ENCODE measurements around the gene GYS2. TPM values are rescaled to one million over a fixed set of nuclear protein-coding genes. Genes with fewer than 3 reads are reported as not detected.
"Not testable (repeated sequence)": the region's sequence is repeated elsewhere in the genome, so short reads cannot be mapped to it uniquely, and the experiment has no call there.

The GYS2 gene
- total RNA-seq, 2 donors from 2014 or later, result not detected

- no peak overlapping the region for H3K27ac ChIP-seq
- H3K9me3 ChIP-seq, result no peaks in the 10 kb centered on the region
- DNase-seq (ENCODE audit: low spot score), result no peak
- peaks cover 0 to 4% of the 10 kb centered on the region in 2 donors for H3K36me3 ChIP-seq
- TF ChIP-seq POLR2A (IDR thresholded peaks at IDR 0.05), result no peak
- TF ChIP-seq CTCF (IDR thresholded peaks at IDR 0.05), result no peak
- TF ChIP-seq POLR2AphosphoS5 (IDR thresholded peaks at IDR 0.05), result no peak
- H3K27me3 ChIP-seq (replicated peaks; ENCODE audit: insufficient read depth), result no peaks in the 10 kb centered on the region
- no peaks in the 10 kb centered on the region for H3K4me1 ChIP-seq (replicated peaks)
- H3K4me3 ChIP-seq, result no peak overlapping the region
- intact Hi-C loops (cut with DNase I), result no loop called here
These were observed 42.5 kb upstream of the GYS2 start for GRCh38 chr12:21647179-21647578.

DNA sequence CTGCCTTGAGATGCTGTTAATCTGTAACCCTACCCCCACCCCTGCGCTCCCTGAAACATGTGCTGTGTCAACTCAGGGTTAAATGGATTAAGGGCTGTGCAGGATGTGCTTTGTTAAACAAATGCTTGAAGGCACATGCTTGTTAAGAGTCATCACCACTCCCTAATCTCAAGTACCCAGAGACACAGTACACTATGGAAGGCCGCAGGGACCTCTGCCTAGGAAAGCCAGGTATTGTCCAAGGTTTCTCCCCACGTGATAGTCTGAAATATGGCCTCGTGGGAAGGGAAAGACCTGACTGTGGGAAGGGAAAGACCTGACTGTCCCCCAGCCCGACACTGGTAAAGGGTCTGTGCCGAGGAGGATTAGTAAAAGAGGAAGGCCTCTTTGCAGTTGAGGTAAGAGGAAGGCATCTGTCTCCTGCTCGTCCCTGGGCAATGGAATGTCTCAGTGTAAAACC is 40.4 kb upstream of the GYS2 start:
- H3K27ac ChIP-seq; intact Hi-C loops (cut with DNase I); H3K4me1 ChIP-seq (replicated peaks); H3K36me3 ChIP-seq; DNase-seq (ENCODE audit: low spot score); H3K4me3 ChIP-seq; H3K9me3 ChIP-seq; H3K27me3 ChIP-seq (replicated peaks; ENCODE audit: insufficient read depth): not testable (repeated sequence)
- WGBS, result 44% methylated on average over 7 of the region's 7 CpGs

GRCh38 chr12:21644516-21644915 is 39.9 kb upstream of the GYS2 start:
- TF ChIP-seq CTCF (IDR thresholded peaks at IDR 0.05) (no peak), POLR2AphosphoS5 (IDR thresholded peaks at IDR 0.05) (no peak), POLR2A (IDR thresholded peaks at IDR 0.05) (no peak)

DNA sequence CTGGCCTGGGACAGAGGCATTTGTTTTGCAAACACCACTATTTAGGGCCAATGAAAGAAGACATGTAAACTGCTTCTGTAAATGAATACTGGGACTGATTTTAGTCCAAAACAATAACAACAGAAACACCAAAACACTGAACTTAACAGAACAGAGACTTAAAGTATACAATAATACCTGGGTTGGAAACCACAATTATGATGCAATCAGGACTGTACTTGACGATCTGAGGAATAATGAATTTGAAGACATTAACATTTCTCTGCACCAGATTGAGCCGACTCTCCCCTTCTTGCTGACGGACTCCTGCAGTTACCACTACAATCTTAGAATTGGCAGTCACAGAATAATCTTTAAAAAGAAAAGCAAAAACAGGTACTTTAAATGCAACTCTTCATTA is 39.1 kb upstream of the GYS2 start:
- TF ChIP-seq POLR2AphosphoS5 (IDR thresholded peaks at IDR 0.05), result no peak
- TF ChIP-seq CTCF (IDR thresholded peaks at IDR 0.05), result no peak
- no peak for TF ChIP-seq POLR2A (IDR thresholded peaks at IDR 0.05)
- intact Hi-C loops (cut with DNase I), result no loop called here
- 82% methylated on average over 3 of the region's 3 CpGs for WGBS
- Histone ChIP-seq H3K27me3 (replicated peaks; ENCODE audit: insufficient read depth) (no peaks in the 10 kb centered on the region), H3K27ac (no peak overlapping the region), H3K9me3 (no peaks in the 10 kb centered on the region), H3K36me3 (peaks cover 0 to 4% of the 10 kb centered on the region in 2 donors), H3K4me3 (no peak overlapping the region), H3K4me1 (replicated peaks) (no peaks in the 10 kb centered on the region)
- no peak for DNase-seq (ENCODE audit: low spot score)

More at GRCh38 chr12:21644516-21644915, 39.9 kb upstream of the GYS2 start:
- Histone ChIP-seq H3K9me3 (no peaks in the 10 kb centered on the region), H3K27ac (no peak overlapping the region), H3K4me3 (no peak overlapping the region), H3K4me1 (replicated peaks) (no peaks in the 10 kb centered on the region), H3K36me3 (peaks cover 0 to 4% of the 10 kb centered on the region in 2 donors), H3K27me3 (replicated peaks; ENCODE audit: insufficient read depth) (no peaks in the 10 kb centered on the region)
- intact Hi-C loops (cut with DNase I), result no loop called here
- WGBS, result 91% methylated on average over 4 of the region's 4 CpGs
- DNase-seq (ENCODE audit: low spot score), result no peak

- Histone ChIP-seq H3K36me3 (peaks cover 0 to 4% of the 10 kb centered on the region in 2 donors), H3K27ac (no peak overlapping the region), H3K4me1 (replicated peaks) (no peaks in the 10 kb centered on the region), H3K27me3 (replicated peaks; ENCODE audit: insufficient read depth) (no peaks in the 10 kb centered on the region), H3K4me3 (no peak overlapping the region), H3K9me3 (no peaks in the 10 kb centered on the region)
- no peak for DNase-seq (ENCODE audit: low spot score)
- WGBS, result 73% methylated on average over 1 of the region's 1 CpG
- no peak for TF ChIP-seq POLR2AphosphoS5 (IDR thresholded peaks at IDR 0.05)
- TF ChIP-seq POLR2A (IDR thresholded peaks at IDR 0.05), result no peak
- no peak for TF ChIP-seq CTCF (IDR thresholded peaks at IDR 0.05)
- intact Hi-C loops (cut with DNase I), result no loop called here
These were observed 38.2 kb upstream of the GYS2 start for GRCh38 chr12:21642707-21643389.
